Psoas muscle (tissue), 8 donors: Measurements from ENCODE around the gene EXOC1L. TPM values are rescaled to one million over a fixed set of nuclear protein-coding genes. Genes with fewer than 3 reads are reported as not detected.

Experiments used
- ATAC-seq, 4 donors: fragments of 200-7000 bp; cut with Tn5 transposase; one replicate each; pipeline ENCODE4 v1.9.1; 2020; ENCODE audit warnings: moderate library complexity in 3 of 4, mild to moderate bottlenecking in 2 of 4
- DNase-seq, 2 donors: peaks; one replicate each; pipeline ENCODE4 v3.0.0-alpha.2; 2020
- H3K27ac ChIP-seq: fragments of 200-600 bp; one replicate; pipeline ENCODE4 v1.8.0; 2022
- H3K27me3 ChIP-seq, 3 donors: fragments of 200-600 bp in 1 of 3; one replicate each; pipeline versions ENCODE4 v1.6.1 to v1.8.0; 2013 to 2022; ENCODE audit warnings: low read length in 2 of 3, mild to moderate bottlenecking in 2 of 3, moderate library complexity in 1 of 3; ENCODE audit not compliant: insufficient read depth in 3 of 3
- H3K36me3 ChIP-seq, 2 donors: fragments of 200-600 bp in 1 of 2; one replicate each; pipeline versions ENCODE4 v1.6.1 to v1.8.0; 2013 to 2022; ENCODE audit warnings: low read depth in 1 of 2, mild to moderate bottlenecking in 1 of 2, moderate library complexity in 1 of 2; ENCODE audit not compliant: insufficient read depth in 1 of 2
- H3K4me1 ChIP-seq: fragments of 200-600 bp; one replicate; pipeline ENCODE4 v1.8.0; 2022
- H3K4me3 ChIP-seq: fragments of 200-600 bp; one replicate; pipeline ENCODE4 v1.8.0; 2022; ENCODE audit warnings: mild to moderate bottlenecking
- H3K9me3 ChIP-seq: fragments of 200-600 bp; one replicate; pipeline ENCODE4 v1.8.0; 2022
- WGBS, 3 donors: extraction: QIAGEN DNeasy Blood & Tissue Kit; methylation state at CpG; one replicate each; pipeline versions ENCODE4 v1.1.6 to v1.1.7; 2013; 5-methylcytosine and 5-hydroxymethylcytosine counted together
- intact Hi-C, 2 donors: fragments of 100-400 bp; cut with DNase I; formaldehyde crosslinking; loops; one replicate each; pipeline versions ENCODE4 v1.11.0 to v1.14.2; 2022
- polyA plus RNA-seq, 3 donors: library from polyadenylated mRNA; stranded (reverse); fragments of 200-250 nt; gene quantifications; one replicate each; pipeline ENCODE4 v1.2.3, GENCODE V29; 2013
- total RNA-seq, 4 donors: library from RNA; stranded (reverse); fragmentation: NEBNext Ultra II Directional in 2 of 4; extraction: Animal tissue kit (Norgen Biotek cat#: 25700) in 2 of 4; gene quantifications; one replicate each; pipeline versions ENCODE4 v1.2.1 to v1.2.4, GENCODE V29; 2021 to 2023
- TF ChIP-seq, protein P1 (sequence below): fragments of 200-600 bp; IDR thresholded peaks from one replicate; pipeline ENCODE4 v1.8.0; 2022; ENCODE audit warnings: antibody characterized with exemption
- donor health status: healthy with polysubstance abuse.
- donor health status: DM: no; HTN: no; CAD: no; lungs with moderate emphysema.
- donor health status: Bipolar disorder and iron deficiency.
- donor health status: healthy.
- donor health status: DM: yes; HTN: yes; CAD: no.
- donor health status: DM: no; HTN: no; CAD: no.
- donor health status: DM: no; HTN: no; CAD: no.
- donor health status: DM: yes; HTN: yes; CAD: no.

The EXOC1L gene
- total and polyA plus RNA-seq, 7 donors: not detected

DNA sequence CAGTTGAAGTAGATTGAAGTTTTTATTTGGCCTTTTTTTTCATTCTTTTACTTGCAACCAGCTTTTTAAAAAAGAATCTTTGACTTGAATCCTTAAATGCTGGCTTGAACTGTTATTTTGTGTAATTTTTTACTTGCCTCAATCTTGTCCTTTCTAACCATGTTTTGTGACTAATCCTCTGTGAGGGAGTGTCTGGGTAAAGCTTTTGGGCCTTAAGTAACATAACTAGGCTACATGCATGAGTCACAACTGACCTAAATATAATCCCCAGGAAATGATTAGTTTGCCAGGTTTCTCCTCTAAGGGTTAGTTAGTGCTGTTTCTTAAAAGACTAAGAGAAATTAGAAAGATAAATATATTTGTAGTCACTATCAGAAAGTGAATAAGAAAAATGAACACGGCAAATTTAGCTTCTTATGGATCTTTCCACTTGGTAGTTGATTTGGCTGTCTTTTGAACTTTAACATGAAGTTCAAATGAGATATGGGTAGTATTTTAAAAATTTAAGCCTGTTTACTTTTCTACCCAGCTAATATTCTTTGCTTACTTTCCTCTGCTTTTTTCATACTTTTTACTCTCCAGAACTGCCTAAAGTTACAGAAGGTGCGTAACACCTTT lies 46.8 kb downstream of the EXOC1L start:
- Histone ChIP-seq H3K4me1 (peaks cover 17% of the 10 kb centered on the region), H3K27ac (peak overlapping the region; percentile 73), H3K4me3 (peak overlapping the region; percentile 5), H3K9me3 (no peaks in the 10 kb centered on the region), H3K36me3 (peaks cover 0 to 66% of the 10 kb centered on the region in 2 donors), H3K27me3 (no peaks in the 10 kb centered on the region)
- DNase-seq (no peak), ATAC-seq (peak; percentile 90 to 98 (median 92))
- TF ChIP-seq, protein P1, sequence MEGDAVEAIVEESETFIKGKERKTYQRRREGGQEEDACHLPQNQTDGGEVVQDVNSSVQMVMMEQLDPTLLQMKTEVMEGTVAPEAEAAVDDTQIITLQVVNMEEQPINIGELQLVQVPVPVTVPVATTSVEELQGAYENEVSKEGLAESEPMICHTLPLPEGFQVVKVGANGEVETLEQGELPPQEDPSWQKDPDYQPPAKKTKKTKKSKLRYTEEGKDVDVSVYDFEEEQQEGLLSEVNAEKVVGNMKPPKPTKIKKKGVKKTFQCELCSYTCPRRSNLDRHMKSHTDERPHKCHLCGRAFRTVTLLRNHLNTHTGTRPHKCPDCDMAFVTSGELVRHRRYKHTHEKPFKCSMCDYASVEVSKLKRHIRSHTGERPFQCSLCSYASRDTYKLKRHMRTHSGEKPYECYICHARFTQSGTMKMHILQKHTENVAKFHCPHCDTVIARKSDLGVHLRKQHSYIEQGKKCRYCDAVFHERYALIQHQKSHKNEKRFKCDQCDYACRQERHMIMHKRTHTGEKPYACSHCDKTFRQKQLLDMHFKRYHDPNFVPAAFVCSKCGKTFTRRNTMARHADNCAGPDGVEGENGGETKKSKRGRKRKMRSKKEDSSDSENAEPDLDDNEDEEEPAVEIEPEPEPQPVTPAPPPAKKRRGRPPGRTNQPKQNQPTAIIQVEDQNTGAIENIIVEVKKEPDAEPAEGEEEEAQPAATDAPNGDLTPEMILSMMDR: no peak
- 56 to 65% (median 61%) methylated on average over 2 of the region's 2 CpGs for WGBS, 3 donors
- intact Hi-C loops: no loop called here

DNA sequence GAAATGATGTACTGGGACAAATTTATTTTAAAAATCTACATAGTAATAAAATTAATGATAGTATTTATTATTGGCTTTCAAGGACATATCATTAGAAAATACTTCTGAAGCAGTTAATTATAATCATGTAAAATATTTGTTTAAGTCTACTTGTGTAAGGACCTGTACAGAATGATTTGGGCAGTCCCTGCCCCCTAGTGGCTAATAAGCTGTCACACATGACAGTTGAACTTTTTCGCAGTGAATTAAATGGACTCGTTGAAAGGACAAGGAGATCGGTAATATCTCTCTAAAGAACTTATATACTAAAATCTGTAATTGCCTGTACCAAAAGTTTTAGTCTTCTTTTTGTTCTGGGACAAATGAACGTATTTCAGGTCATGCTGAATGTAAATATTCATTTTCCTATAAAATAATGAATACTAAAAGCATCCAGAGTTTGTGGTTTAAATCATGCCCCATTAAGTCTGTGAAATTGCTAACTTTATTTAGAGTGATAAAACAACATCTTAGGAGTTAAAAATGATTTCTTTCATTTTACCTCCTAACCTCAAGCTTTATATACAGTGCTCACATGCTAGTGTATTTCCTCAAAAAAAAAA lies 47.5 kb downstream of the EXOC1L start:
- no peaks in the 10 kb centered on the region for H3K27me3 ChIP-seq
- peak overlapping the region; percentile 73 for H3K27ac ChIP-seq
- no peaks in the 10 kb centered on the region for H3K9me3 ChIP-seq
- TF ChIP-seq, protein P1: peak; percentile 88
- DNase-seq (no peak), ATAC-seq (peak; percentile 77 to 96 (median 85))
- intact Hi-C loops: no loop called here
- peaks cover 0 to 68% of the 10 kb centered on the region in 2 donors for H3K36me3 ChIP-seq
- WGBS, 3 donors: 6 to 13% (median 10%) methylated on average over 4 of the region's 4 CpGs
- peaks cover 17% of the 10 kb centered on the region for H3K4me1 ChIP-seq
- H3K4me3 ChIP-seq: peak overlapping the region; percentile 5

DNA sequence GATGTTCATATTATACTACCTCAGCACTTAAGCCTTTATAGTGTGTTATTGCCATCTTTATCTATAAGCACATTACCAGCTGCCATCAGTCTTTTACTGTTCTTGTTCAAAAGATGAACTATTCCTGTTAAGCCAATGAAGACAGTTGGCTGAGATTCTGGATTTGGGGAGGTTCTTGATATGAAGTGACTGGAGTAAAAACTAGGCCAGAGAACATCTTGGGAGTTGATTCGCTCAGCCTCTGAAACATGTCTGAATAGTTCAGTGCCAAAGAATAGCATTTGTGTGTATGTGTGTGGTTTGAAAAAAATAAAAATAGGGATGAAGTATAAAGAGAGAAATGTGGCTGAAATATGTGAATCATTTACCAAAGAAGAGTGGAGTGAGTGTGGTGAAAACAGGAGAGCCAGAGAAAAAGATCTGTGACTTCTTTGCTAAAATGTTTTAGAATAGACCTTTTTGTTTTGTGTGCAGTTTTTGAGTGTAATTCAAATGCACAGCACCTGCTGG lies 49.0 kb downstream of the EXOC1L start:
- TF ChIP-seq, protein P1: no peak
- no peak for ATAC-seq
- Histone ChIP-seq H3K4me1 (peaks cover 17% of the 10 kb centered on the region), H3K4me3 (no peak overlapping the region), H3K27me3 (no peaks in the 10 kb centered on the region), H3K27ac (no peak overlapping the region), H3K36me3 (peaks cover 0 to 70% of the 10 kb centered on the region in 2 donors), H3K9me3 (no peaks in the 10 kb centered on the region)
- intact Hi-C loops: no loop called here
- no peak for DNase-seq
- WGBS, 3 donors: 96 to 100% (median 97%) methylated on average over 1 of the region's 1 CpG

DNA sequence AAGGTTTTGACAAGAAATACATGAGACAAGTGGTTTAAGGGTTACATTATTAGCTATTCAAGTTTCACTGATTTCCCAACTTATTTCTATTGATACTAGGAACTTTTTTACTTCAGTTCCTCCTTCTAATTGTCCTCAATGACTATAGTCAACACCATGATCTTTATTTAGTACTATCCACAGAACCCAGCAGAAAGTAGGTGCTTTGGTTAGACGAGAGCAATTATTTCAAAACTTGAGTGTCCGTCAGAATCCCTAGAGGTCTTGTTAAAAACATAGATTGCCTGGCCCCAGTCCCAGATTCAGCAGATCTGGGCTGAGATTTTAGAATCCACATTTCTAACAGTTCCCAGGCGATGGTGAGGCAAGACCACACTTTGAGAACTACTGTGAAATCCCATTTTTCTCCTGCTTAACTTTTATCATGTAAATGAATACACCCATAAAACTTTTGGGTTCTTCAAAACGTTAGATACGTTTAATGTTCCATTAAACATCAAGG lies 51.8 kb downstream of the EXOC1L start:
- Histone ChIP-seq H3K4me3 (no peak overlapping the region), H3K36me3 (peaks cover 0 to 76% of the 10 kb centered on the region in 2 donors), H3K27me3 (no peaks in the 10 kb centered on the region), H3K27ac (no peak overlapping the region), H3K4me1 (peaks cover 14% of the 10 kb centered on the region), H3K9me3 (no peaks in the 10 kb centered on the region)
- TF ChIP-seq, protein P1: no peak
- DNase-seq (no peak), ATAC-seq (no peak)
- 54 to 64% (median 64%) methylated on average over 5 of the region's 5 CpGs for WGBS, 3 donors
- intact Hi-C loops: loop anchor here in 1 of 2 donors (10.0 kb wide), 1 partner anchor 427 kb away; no protein-coding TSS in a partner anchor
